Neural progenitor cell (in vitro differentiated cells): ENCODE results near the gene MAP4K3. TPM values are rescaled to one million over a fixed set of nuclear protein-coding genes. Genes with fewer than 3 reads are reported as not detected.
"Not testable (repeated sequence)": the region's sequence is repeated elsewhere in the genome, so short reads cannot be mapped to it uniquely, and the experiment has no call there.

Source experiments
- DNase-seq: peaks from one replicate; pipeline ENCODE4 v3.0.0-alpha.2; 2016; ENCODE audit warnings: low spot score
- H2AFZ ChIP-seq: fragments of 200-600 bp; sonication (generic); replicated peaks from 2 replicates; pipeline ENCODE4 v1.6.1; 2016; ENCODE audit warnings: antibody characterized with exemption
- H3F3A ChIP-seq: fragments of 200-600 bp; sonication (generic); 2 replicates; pipeline ENCODE4 v1.6.1; 2016; ENCODE audit warnings: antibody characterized with exemption, low read depth
- H3K27ac ChIP-seq: fragments of 200-600 bp; sonication (generic); 2 replicates; pipeline ENCODE4 v1.5.1; 2016; ENCODE audit warnings: mild to moderate bottlenecking
- H3K27me3 ChIP-seq: fragments of 200-600 bp; sonication (generic); 2 replicates; pipeline ENCODE4 v1.6.1; 2016; ENCODE audit warnings: mild to moderate bottlenecking, moderate library complexity
- H3K36me3 ChIP-seq: fragments of 200-600 bp; sonication (generic); 2 replicates; pipeline ENCODE4 v1.5.1; 2016
- H3K4me1 ChIP-seq: fragments of 200-600 bp; sonication (generic); 2 replicates; pipeline ENCODE4 v1.6.1; 2016; ENCODE audit warnings: mixed run types
- H3K4me2 ChIP-seq: fragments of 200-600 bp; sonication (generic); 2 replicates; pipeline ENCODE4 v1.6.1; 2016
- H3K4me3 ChIP-seq: fragments of 200-600 bp; sonication (generic); 2 replicates; pipeline ENCODE4 v1.5.1; 2016
- H3K79me2 ChIP-seq: fragments of 200-600 bp; sonication (generic); 2 replicates; pipeline ENCODE4 v1.6.1; 2016; ENCODE audit warnings: low read depth
- H3K9ac ChIP-seq: fragments of 200-600 bp; sonication (generic); 2 replicates; pipeline ENCODE4 v1.6.1; 2016
- H3K9me3 ChIP-seq: fragments of 200-600 bp; sonication (generic); 2 replicates; pipeline ENCODE4 v1.5.1; 2016; ENCODE audit warnings: low read depth
- H4K20me1 ChIP-seq: fragments of 200-600 bp; sonication (generic); 2 replicates; pipeline ENCODE4 v1.6.1; 2016; ENCODE audit warnings: low read depth
- H3K27ac Mint-ChIP-seq: 3 replicates; pipeline ENCODE4 v1.8.0; 2021; ENCODE audit warnings: mixed read lengths
- H3K27me3 Mint-ChIP-seq: 2 replicates; pipeline ENCODE4 v1.8.0; 2022; ENCODE audit warnings: low read depth, mild to moderate bottlenecking, inconsistent platforms, moderate library complexity, mixed read lengths; ENCODE audit not compliant: insufficient read depth
- H3K36me3 Mint-ChIP-seq: 3 replicates; pipeline ENCODE4 v1.8.0; 2021; ENCODE audit warnings: mixed read lengths
- H3K4me1 Mint-ChIP-seq: 3 replicates; pipeline ENCODE4 v1.8.0; 2021; ENCODE audit warnings: mixed read lengths
- H3K4me3 Mint-ChIP-seq: 3 replicates; pipeline ENCODE4 v1.8.0; 2021; ENCODE audit warnings: mild to moderate bottlenecking, moderate library complexity, mixed read lengths
- H3K9me3 Mint-ChIP-seq: 3 replicates; pipeline ENCODE4 v1.8.0; 2020; ENCODE audit warnings: mixed read lengths
- EZH2 ChIP-seq: fragments of 200-600 bp; sonication (generic); IDR thresholded peaks from 2 replicates; pipeline ENCODE4 v1.6.1; 2017; ENCODE audit warnings: antibody characterized with exemption, mild to moderate bottlenecking, moderate library complexity
- EZH2phosphoT487 ChIP-seq: fragments of 200-600 bp; sonication (generic); IDR thresholded peaks from 2 replicates; pipeline ENCODE4 v1.6.1; 2017; ENCODE audit warnings: antibody characterized with exemption
- total RNA-seq: library from RNA; depleted of rRNA; stranded (reverse); fragments of >200 nt; gene quantifications from 2 replicates; pipeline ENCODE4 v1.2.3, GENCODE V29; 2015; ENCODE audit warnings: low replicate concordance
- TF ChIP-seq, protein P1 (sequence below): fragments of 200-600 bp; sonication (generic); IDR thresholded peaks from 2 replicates; pipeline ENCODE4 v1.5.1; 2017; ENCODE audit warnings: antibody characterized with exemption, mild to moderate bottlenecking

MAP4K3 gene
- total RNA-seq, 1 donor from 2014 or later: 79.5 TPM

DNA sequence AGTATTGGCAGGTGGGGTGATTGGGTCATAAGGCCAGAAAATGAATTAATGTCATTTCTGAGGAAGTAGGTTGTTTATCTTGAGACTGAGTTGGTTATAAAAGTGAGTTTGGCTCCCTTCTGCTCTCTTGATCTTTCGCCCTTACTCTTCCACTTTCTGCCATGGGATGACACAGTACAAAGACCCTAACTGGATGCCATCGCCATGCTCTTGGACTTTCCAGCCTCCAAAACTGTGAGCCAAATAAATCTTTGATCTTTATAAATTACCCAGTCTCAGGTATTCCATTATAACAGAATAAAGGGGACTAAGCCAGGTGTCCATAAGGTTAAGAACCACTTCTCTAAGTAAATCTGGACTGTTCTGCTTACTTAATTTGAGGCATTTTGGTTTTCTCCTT lies 44.4 kb downstream of the MAP4K3 start:
- no peak overlapping the region for H3K9ac ChIP-seq
- H3K27ac Mint-ChIP-seq: no peak overlapping the region
- no peak for DNase-seq
- H3K27me3 ChIP-seq: no peaks in the 10 kb centered on the region
- H3K36me3 ChIP-seq: no peaks in the 10 kb centered on the region
- H3K4me1 Mint-ChIP-seq: peaks cover 31% of the 10 kb centered on the region
- peaks cover 94% of the 10 kb centered on the region for H3K79me2 ChIP-seq
- H3K4me2 ChIP-seq: no peak overlapping the region
- no peak overlapping the region for H2AFZ ChIP-seq
- H3K27me3 Mint-ChIP-seq: no peaks in the 10 kb centered on the region
- TF ChIP-seq EZH2 (no peak), EZH2phosphoT487 (no peak)
- H3K4me3 Mint-ChIP-seq: no peak overlapping the region
- H3K27ac ChIP-seq: no peak overlapping the region
- H3K36me3 Mint-ChIP-seq: peaks cover 31% of the 10 kb centered on the region
- H3K4me1 ChIP-seq: peaks cover 16% of the 10 kb centered on the region
- H3K9me3 Mint-ChIP-seq: peaks cover 19% of the 10 kb centered on the region
- no peaks in the 10 kb centered on the region for H3K9me3 ChIP-seq
- H3K4me3 ChIP-seq: no peak overlapping the region
- H3F3A ChIP-seq: no peaks in the 10 kb centered on the region
- H4K20me1 ChIP-seq: peaks cover 21% of the 10 kb centered on the region

DNA sequence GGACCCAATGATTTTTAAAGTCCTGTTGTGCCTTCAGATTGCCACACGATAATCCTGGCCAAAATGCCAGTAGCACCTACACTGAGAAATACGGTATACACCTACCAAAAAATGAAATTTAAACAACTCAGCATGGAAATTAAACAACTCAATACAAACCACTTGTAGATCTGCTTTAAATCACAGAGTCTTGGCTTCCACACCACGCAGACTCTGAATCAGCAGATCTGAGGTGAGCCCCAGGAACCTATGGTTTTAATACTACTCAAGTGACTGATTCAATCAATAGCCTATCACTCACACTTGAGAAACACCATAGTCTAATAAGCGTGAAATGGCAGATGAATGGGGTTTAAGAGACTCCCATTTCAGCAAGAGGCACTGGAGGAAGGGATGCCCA lies 46.9 kb downstream of the MAP4K3 start:
- Histone ChIP-seq H3K4me3 (no peak overlapping the region), H3K4me2 (no peak overlapping the region), H4K20me1 (peaks cover 21% of the 10 kb centered on the region), H2AFZ (no peak overlapping the region), H3K4me1 (peaks cover 16% of the 10 kb centered on the region), H3K36me3 (no peaks in the 10 kb centered on the region), H3F3A (no peaks in the 10 kb centered on the region), H3K79me2 (peaks cover 91% of the 10 kb centered on the region), H3K27me3 (no peaks in the 10 kb centered on the region), H3K9me3 (peaks cover 10% of the 10 kb centered on the region), H3K9ac (no peak overlapping the region), H3K27ac (no peak overlapping the region)
- Mint-ChIP-seq H3K27ac (no peak overlapping the region), H3K9me3 (peaks cover 37% of the 10 kb centered on the region), H3K36me3 (peaks cover 42% of the 10 kb centered on the region), H3K4me1 (peaks cover 28% of the 10 kb centered on the region), H3K27me3 (no peaks in the 10 kb centered on the region), H3K4me3 (no peak overlapping the region)
- peak; percentile 41 for DNase-seq
- TF ChIP-seq EZH2: no peak
- TF ChIP-seq, protein P1, sequence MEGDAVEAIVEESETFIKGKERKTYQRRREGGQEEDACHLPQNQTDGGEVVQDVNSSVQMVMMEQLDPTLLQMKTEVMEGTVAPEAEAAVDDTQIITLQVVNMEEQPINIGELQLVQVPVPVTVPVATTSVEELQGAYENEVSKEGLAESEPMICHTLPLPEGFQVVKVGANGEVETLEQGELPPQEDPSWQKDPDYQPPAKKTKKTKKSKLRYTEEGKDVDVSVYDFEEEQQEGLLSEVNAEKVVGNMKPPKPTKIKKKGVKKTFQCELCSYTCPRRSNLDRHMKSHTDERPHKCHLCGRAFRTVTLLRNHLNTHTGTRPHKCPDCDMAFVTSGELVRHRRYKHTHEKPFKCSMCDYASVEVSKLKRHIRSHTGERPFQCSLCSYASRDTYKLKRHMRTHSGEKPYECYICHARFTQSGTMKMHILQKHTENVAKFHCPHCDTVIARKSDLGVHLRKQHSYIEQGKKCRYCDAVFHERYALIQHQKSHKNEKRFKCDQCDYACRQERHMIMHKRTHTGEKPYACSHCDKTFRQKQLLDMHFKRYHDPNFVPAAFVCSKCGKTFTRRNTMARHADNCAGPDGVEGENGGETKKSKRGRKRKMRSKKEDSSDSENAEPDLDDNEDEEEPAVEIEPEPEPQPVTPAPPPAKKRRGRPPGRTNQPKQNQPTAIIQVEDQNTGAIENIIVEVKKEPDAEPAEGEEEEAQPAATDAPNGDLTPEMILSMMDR: no peak
- TF ChIP-seq EZH2phosphoT487: no peak

DNA sequence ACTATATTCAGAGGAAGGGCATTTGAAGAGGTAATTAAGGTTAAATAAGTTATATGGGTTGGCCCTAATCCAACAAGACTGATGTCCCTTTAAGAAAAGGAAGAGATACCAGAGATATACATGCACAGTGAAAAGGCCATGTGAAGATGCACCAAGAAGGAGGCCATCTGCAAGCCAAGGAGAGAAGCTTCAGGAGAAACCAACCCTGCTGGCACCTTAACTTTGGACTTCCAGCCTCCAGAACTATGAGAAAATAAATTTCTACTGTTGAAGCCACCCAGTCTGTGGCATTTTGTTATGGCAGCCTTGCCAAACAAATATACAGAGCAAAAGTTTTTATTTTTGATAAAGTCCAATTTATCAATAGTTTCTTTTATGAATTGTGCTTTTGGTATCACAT lies 51.0 kb downstream of the MAP4K3 start:
- Mint-ChIP-seq H3K9me3 (peaks cover 35% of the 10 kb centered on the region), H3K36me3 (peaks cover 37% of the 10 kb centered on the region), H3K27ac (no peak overlapping the region), H3K4me3 (no peak overlapping the region), H3K4me1 (peaks cover 33% of the 10 kb centered on the region), H3K27me3 (no peaks in the 10 kb centered on the region)
- no peak overlapping the region for H3K9ac ChIP-seq
- peaks cover 16% of the 10 kb centered on the region for H3K4me1 ChIP-seq
- peaks cover 14% of the 10 kb centered on the region for H4K20me1 ChIP-seq
- H3K79me2 ChIP-seq: peaks cover 77% of the 10 kb centered on the region
- no peak for DNase-seq
- H3K9me3 ChIP-seq: peaks cover 10% of the 10 kb centered on the region
- H3K27ac ChIP-seq: no peak overlapping the region
- no peak overlapping the region for H2AFZ ChIP-seq
- H3K27me3 ChIP-seq: no peaks in the 10 kb centered on the region
- H3K4me2 ChIP-seq: no peak overlapping the region
- H3K4me3 ChIP-seq: no peak overlapping the region
- TF ChIP-seq, protein P1: no peak
- TF ChIP-seq EZH2phosphoT487: no peak
- no peak for TF ChIP-seq EZH2
- no peaks in the 10 kb centered on the region for H3K36me3 ChIP-seq
- H3F3A ChIP-seq: no peaks in the 10 kb centered on the region

DNA sequence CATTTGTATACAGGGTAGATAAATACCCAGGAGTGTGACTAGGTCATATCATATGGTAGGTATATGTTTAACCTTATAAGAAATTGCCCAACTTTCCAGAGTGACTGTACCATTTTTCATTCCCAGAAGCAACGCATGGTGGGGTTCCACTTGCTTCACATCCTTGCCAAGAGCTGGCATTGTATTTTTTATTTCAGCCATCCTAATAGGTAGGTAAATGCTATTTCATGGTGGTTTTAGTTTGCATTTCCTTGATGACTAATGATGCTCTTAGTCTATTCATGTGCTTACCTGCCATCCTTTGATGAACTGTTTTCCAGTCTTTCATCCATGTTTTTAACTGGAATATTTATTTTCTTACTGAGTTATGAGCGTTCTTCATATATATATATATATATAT lies 51.9 kb downstream of the MAP4K3 start:
- Histone ChIP-seq H3K4me1 (peaks cover 11% of the 10 kb centered on the region), H3K4me2 (no peak overlapping the region), H3K4me3 (no peak overlapping the region), H2AFZ (no peak overlapping the region), H3K9me3 (peaks cover 10% of the 10 kb centered on the region), H3K9ac (no peak overlapping the region), H3K79me2 (peaks cover 68% of the 10 kb centered on the region), H3K27me3 (no peaks in the 10 kb centered on the region), H3F3A (no peaks in the 10 kb centered on the region), H4K20me1 (peaks cover 10% of the 10 kb centered on the region), H3K36me3 (no peaks in the 10 kb centered on the region), H3K27ac (no peak overlapping the region)
- H3K9me3 Mint-ChIP-seq: peaks cover 35% of the 10 kb centered on the region
- peaks cover 34% of the 10 kb centered on the region for H3K36me3 Mint-ChIP-seq
- no peak overlapping the region for H3K4me3 Mint-ChIP-seq
- TF ChIP-seq EZH2 (no peak), EZH2phosphoT487 (no peak)
- TF ChIP-seq, protein P1: no peak
- no peak for DNase-seq
- no peak overlapping the region for H3K27ac Mint-ChIP-seq
- no peaks in the 10 kb centered on the region for H3K27me3 Mint-ChIP-seq
- H3K4me1 Mint-ChIP-seq: peaks cover 33% of the 10 kb centered on the region

DNA sequence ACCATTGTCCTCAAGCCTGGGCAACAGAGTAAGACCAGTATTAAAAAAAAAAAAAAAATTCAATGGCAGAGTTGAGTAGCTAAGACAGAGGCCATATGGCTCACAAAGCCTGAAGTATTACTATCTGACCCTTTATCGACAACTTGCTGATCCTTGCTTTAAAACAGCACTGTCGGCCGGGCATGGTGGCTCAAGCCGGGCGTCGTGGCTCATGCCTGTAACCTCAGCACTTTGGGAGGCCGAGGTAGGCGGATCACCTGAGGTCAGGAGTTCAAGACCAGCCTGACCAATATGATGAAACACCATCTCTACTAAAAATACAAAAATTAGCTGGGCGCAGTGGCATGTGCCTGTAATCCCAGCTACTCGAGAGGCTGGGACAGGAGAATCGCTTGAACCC lies 53.0 kb downstream of the MAP4K3 start:
- not testable (repeated sequence) for H3K9ac ChIP-seq, H3K4me2 ChIP-seq, H4K20me1 ChIP-seq, H3K27me3 ChIP-seq, H3K4me1 ChIP-seq, H3F3A ChIP-seq, H3K9me3 ChIP-seq, H3K27me3 Mint-ChIP-seq, H3K27ac ChIP-seq, H3K27ac Mint-ChIP-seq, DNase-seq, H3K4me3 Mint-ChIP-seq, H3K4me3 ChIP-seq, H3K36me3 ChIP-seq, H2AFZ ChIP-seq
- peaks cover 28% of the 10 kb centered on the region for H3K4me1 Mint-ChIP-seq
- peaks cover 65% of the 10 kb centered on the region for H3K79me2 ChIP-seq
- H3K9me3 Mint-ChIP-seq: peaks cover 35% of the 10 kb centered on the region
- H3K36me3 Mint-ChIP-seq: peaks cover 34% of the 10 kb centered on the region
